Right hindlimb (tissue), 1 donor: Measurements from ENCODE around the gene RABGEF1.

ENCODE experiments used
- DNase-seq: peaks from one replicate; pipeline ENCODE4 v3.0.0-alpha.2; 2018

RABGEF1 gene

GRCh38 chr7:66860767-66861166 is 120.2 kb downstream of the RABGEF1 start:
- DNase-seq: no peak
